ENCODE results near the gene NLRP12.
"Not testable (repeated sequence)": the region's sequence is repeated elsewhere in the genome, so short reads cannot be mapped to it uniquely, and the experiment has no call there.

GRCh38 chr19:53838446-53838845 is 14.3 kb upstream of the NLRP12 start:
- not testable (repeated sequence) for TF ChIP-seq POLR2A, CTCF (IDR thresholded peaks at IDR 0.05)
